ENCODE measurements around the gene PRKAR1B. TPM values are rescaled to one million over a fixed set of nuclear protein-coding genes. Genes with fewer than 3 reads are reported as not detected.

The PRKAR1B gene
- total RNA-seq, 1 experiment from 2014 or later = 14.1 TPM

- no peak for TF ChIP-seq CTCF (IDR thresholded peaks at IDR 0.05 in 2 of 3, conservative IDR thresholded peaks at IDR 0.05 in 1 of 3; ENCODE audit: borderline replicate concordance in 1 of 3, insufficient read depth in 1 of 3, low read depth in 2 of 3, low read length in 2 of 3)
- TF ChIP-seq ATF3 (IDR thresholded peaks at IDR 0.05) = no peak
- TF ChIP-seq POLR2AphosphoS5 (IDR thresholded peaks at IDR 0.05; ENCODE audit: low read depth, low read length) = no peak
- no peak for TF ChIP-seq CEBPB (IDR thresholded peaks at IDR 0.05; ENCODE audit: low read depth)
These were observed 164.1 kb downstream of the PRKAR1B start (continued) for GRCh38 chr7:562789-563628.

- no TSS peak for BruUV-seq (replicated peaks)
- H3K4me3 ChIP-seq (replicated peaks in 1 of 2; ENCODE audit: low read depth in 1 of 2, low read length in 2 of 2) = no peak overlapping the region
- no peaks in the 10 kb centered on the region for H3K9me2 ChIP-seq (ENCODE audit: insufficient read depth)
- ChIA-PET RAD21 (ENCODE audit: low non-redundant PET in 1 of 2, low total read pairs in 2 of 2, uncharacterized antibody in 2 of 2, unreplicated experiment in 2 of 2) (no interaction called here), POLR2A (no interaction called here), CTCF (no interaction called here)
- H3K9me3 ChIP-seq (ENCODE audit: control insufficient read depth in 1 of 2, insufficient read depth in 1 of 2, low read depth in 1 of 2, low read length in 2 of 2) = peaks cover 0 to 1% of the 10 kb centered on the region in 2 experiments; a peak in 1 of 4 replicates
- H3K79me2 ChIP-seq (ENCODE audit: insufficient read depth, low read length) = no peaks in the 10 kb centered on the region
- no peaks in the 10 kb centered on the region for H4K20me1 ChIP-seq (ENCODE audit: insufficient read depth)
- no peak overlapping the region for H3K27ac ChIP-seq (ENCODE audit: low read depth, low read length)
- H3K27me3 ChIP-seq (ENCODE audit: insufficient read depth, low read length) = no peaks in the 10 kb centered on the region
- no peaks in the 10 kb centered on the region for H3K4me1 ChIP-seq (ENCODE audit: control insufficient read depth in 1 of 2, insufficient read depth in 2 of 2, low read length in 2 of 2)
- no peak for ATAC-seq
- no peaks in the 10 kb centered on the region for H3K36me3 ChIP-seq (ENCODE audit: control insufficient read depth in 1 of 2, insufficient read depth in 2 of 2, low read length in 2 of 2)
- intact Hi-C loops (cut with micrococcal nuclease) = no loop called here
- H2AFZ ChIP-seq (ENCODE audit: low read depth, low read length, poor library complexity, severe bottlenecking) = no peak overlapping the region
- no peak for DNase-seq (ENCODE audit: low read depth, low spot score)
- H3K9ac ChIP-seq (ENCODE audit: low read length) = no peak overlapping the region
- no peak overlapping the region for H3K4me2 ChIP-seq (ENCODE audit: low read length)
- TF ChIP-seq TCF7L2 (IDR thresholded peaks at IDR 0.05; ENCODE audit: borderline replicate concordance, extremely low read depth, insufficient read depth, insufficient read length) = no peak
- no peak for TF ChIP-seq SP1 (IDR thresholded peaks at IDR 0.05; ENCODE audit: low read depth)
- no peak for TF ChIP-seq MAX (IDR thresholded peaks at IDR 0.05)
- no peak for TF ChIP-seq ZFX (IDR thresholded peaks at IDR 0.05)
- TF ChIP-seq ZBTB33 (IDR thresholded peaks at IDR 0.05; ENCODE audit: extremely low read depth, insufficient replicate concordance, low read length) = no peak
- no peak for TF ChIP-seq EZH2phosphoT487 (IDR thresholded peaks at IDR 0.05; ENCODE audit: borderline replicate concordance)
- TF ChIP-seq RAD21 (IDR thresholded peaks at IDR 0.05; ENCODE audit: low read depth) = no peak
- TF ChIP-seq POLR2A (IDR thresholded peaks at IDR 0.05; ENCODE audit: borderline replicate concordance, extremely low read depth, insufficient read depth, insufficient read length) = no peak
- TF ChIP-seq ZNF274 (IDR thresholded peaks at IDR 0.05; ENCODE audit: low read depth, low read length) = no peak
- no peak for TF ChIP-seq YY1 (IDR thresholded peaks at IDR 0.05; ENCODE audit: extremely low read depth, insufficient replicate concordance, low read depth, low read length)
- no peak for TF ChIP-seq REST (IDR thresholded peaks at IDR 0.05; ENCODE audit: low read depth)
- TF ChIP-seq JUND (IDR thresholded peaks at IDR 0.05) = no peak
These were observed 164.8 kb downstream of the PRKAR1B start for GRCh38 chr7:562374-562675.

All from HCT116 (cell line).